Liver (tissue), 10 donors: Measurements from ENCODE around the gene TPRA1. TPM values are rescaled to one million over a fixed set of nuclear protein-coding genes. Genes with fewer than 3 reads are reported as not detected.

Source experiments
- DNase-seq: peaks from one replicate; pipeline ENCODE4 v3.0.0-alpha.2; 2017; ENCODE audit warnings: low spot score
- H3K27ac ChIP-seq, 2 donors: one replicate each; pipeline ENCODE4 v1.7.0; 2013; ENCODE audit warnings: inconsistent platforms in 2 of 2, low read length in 2 of 2, control low read depth in 1 of 2, low read depth in 1 of 2, mild to moderate bottlenecking in 1 of 2
- H3K27me3 ChIP-seq, 4 donors: one replicate each; pipeline versions ENCODE4 v1.6.1 to v1.7.0; 2013; ENCODE audit warnings: low read length in 3 of 4, inconsistent platforms in 1 of 4, mild to moderate bottlenecking in 1 of 4, moderate library complexity in 1 of 4; ENCODE audit not compliant: control insufficient read depth in 4 of 4, insufficient read depth in 4 of 4
- H3K36me3 ChIP-seq, 4 donors: one replicate each; pipeline versions ENCODE4 v1.6.1 to v1.7.0; 2013; ENCODE audit warnings: low read length in 3 of 4, mild to moderate bottlenecking in 3 of 4, low read depth in 1 of 4, moderate library complexity in 1 of 4; ENCODE audit not compliant: control insufficient read depth in 4 of 4, insufficient read depth in 3 of 4
- H3K4me1 ChIP-seq, 4 donors: one replicate each; pipeline versions ENCODE4 v1.6.1 to v1.7.0; 2013; ENCODE audit warnings: low read length in 3 of 4, mild to moderate bottlenecking in 3 of 4, moderate library complexity in 1 of 4; ENCODE audit not compliant: control insufficient read depth in 4 of 4, insufficient read depth in 4 of 4
- H3K4me3 ChIP-seq, 3 donors: one replicate each; pipeline versions ENCODE4 v1.6.1 to v1.7.0; 2013; ENCODE audit warnings: low read length in 3 of 3, control low read depth in 1 of 3, low read depth in 1 of 3, mild to moderate bottlenecking in 1 of 3
- H3K9ac ChIP-seq, 2 donors: one replicate each; pipeline ENCODE4 v1.7.0; 2013; ENCODE audit warnings: low read length in 2 of 2, mild to moderate bottlenecking in 2 of 2, moderate library complexity in 2 of 2, control low read depth in 1 of 2, low read depth in 1 of 2
- H3K9me3 ChIP-seq, 4 donors: one replicate each; pipeline versions ENCODE4 v1.6.1 to v1.7.0; 2013; ENCODE audit warnings: low read length in 3 of 4; ENCODE audit not compliant: control insufficient read depth in 4 of 4
- HNF4G ChIP-seq: IDR thresholded peaks from 2 replicates; pipeline ENCODE4 v1.6.1; 2016; ENCODE audit warnings: antibody characterized with exemption
- RXRA ChIP-seq, 2 donors: IDR thresholded peaks; 2 replicates each; pipeline ENCODE4 v1.6.1; 2017 to 2018; ENCODE audit warnings: antibody characterized with exemption in 2 of 2, mild to moderate bottlenecking in 1 of 2
- SP1 ChIP-seq: IDR thresholded peaks from 2 replicates; pipeline ENCODE4 v1.6.1; 2018; ENCODE audit warnings: antibody characterized with exemption, mild to moderate bottlenecking
- TAF1 ChIP-seq: conservative IDR thresholded peaks from 2 replicates; pipeline ENCODE4 v1.6.1; 2016; ENCODE audit warnings: antibody characterized with exemption, mild to moderate bottlenecking
- YY1 ChIP-seq: IDR thresholded peaks from 2 replicates; pipeline ENCODE4 v1.6.1; 2016; ENCODE audit warnings: antibody characterized with exemption, mild to moderate bottlenecking
- WGBS: extraction: QIAGEN DNeasy Blood & Tissue Kit; methylation state at CpG from one replicate; pipeline ENCODE4 v1.1.7; 2013; 5-methylcytosine and 5-hydroxymethylcytosine counted together
- polyA plus RNA-seq, 2 donors: library from polyadenylated mRNA; stranded (reverse) in 1 of 2; unstranded in 1 of 2; fragments of 200-250 nt in 1 of 2; fragments of >200 nt in 1 of 2; fragmentation: Nextera tagmentation in 1 of 2; extraction: Ambion mirVana in 1 of 2; gene quantifications; one replicate each; pipeline versions ENCODE4 v1.2.1 to v1.2.3, GENCODE V29; 2013 to 2015
- small RNA-seq: library from RNA; depleted of rRNA; stranded (forward); fragments of <200 nt; gene quantifications from one replicate; pipeline ENCODE3, GENCODE V24; 2014
- total RNA-seq, 2 donors: library from RNA; depleted of rRNA; stranded (reverse); fragments of >200 nt; gene quantifications; one replicate each; pipeline ENCODE4 v1.2.3, GENCODE V29; 2014
- TF ChIP-seq, protein P1 (sequence below): IDR thresholded peaks from 2 replicates; pipeline ENCODE4 v1.6.1; 2016; ENCODE audit warnings: antibody characterized with exemption
- TF ChIP-seq, protein P2 (sequence below): IDR thresholded peaks from 2 replicates; pipeline ENCODE4 v1.6.1; 2016; ENCODE audit warnings: antibody characterized with exemption
- donor health status: healthy.
- donor health status: healthy.
- donor health status: healthy.
- donor health status: healthy.
- donor health status: healthy.

The TPRA1 gene
- total and polyA plus RNA-seq, 4 donors = 17.3 to 27.1 (median 21.3) TPM

DNA sequence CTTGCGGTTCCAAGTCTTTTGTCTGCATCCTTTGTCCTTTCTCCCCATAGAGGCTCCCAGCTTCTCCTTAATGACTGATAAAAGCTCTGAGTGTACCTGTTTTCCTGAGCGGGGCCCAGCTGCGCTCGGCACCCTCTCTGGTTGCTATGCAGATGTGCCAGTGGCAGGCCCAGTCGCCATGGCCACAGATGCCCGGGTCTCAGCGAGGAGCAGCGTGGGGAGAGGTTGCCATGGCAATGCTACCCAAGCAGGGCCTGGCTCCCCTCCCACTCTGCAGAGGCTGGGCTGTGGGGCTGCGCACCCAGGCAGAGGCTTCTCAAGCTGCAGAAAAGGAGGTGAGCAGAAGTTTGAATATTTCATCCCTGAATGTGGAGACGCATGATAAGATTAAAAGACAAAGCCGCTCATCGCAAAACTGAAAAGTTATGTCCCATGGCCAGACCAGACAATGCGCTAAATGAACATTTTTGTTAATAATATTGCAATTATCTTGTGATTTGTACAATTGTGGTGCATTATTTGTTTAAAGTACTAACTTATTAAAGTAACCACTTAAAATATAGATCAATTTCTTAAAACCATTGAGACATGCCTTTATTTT is 66.1 kb downstream of the TPRA1 start:
- TF ChIP-seq YY1 = no peak
- no peak for TF ChIP-seq TAF1
- TF ChIP-seq, protein P1, sequence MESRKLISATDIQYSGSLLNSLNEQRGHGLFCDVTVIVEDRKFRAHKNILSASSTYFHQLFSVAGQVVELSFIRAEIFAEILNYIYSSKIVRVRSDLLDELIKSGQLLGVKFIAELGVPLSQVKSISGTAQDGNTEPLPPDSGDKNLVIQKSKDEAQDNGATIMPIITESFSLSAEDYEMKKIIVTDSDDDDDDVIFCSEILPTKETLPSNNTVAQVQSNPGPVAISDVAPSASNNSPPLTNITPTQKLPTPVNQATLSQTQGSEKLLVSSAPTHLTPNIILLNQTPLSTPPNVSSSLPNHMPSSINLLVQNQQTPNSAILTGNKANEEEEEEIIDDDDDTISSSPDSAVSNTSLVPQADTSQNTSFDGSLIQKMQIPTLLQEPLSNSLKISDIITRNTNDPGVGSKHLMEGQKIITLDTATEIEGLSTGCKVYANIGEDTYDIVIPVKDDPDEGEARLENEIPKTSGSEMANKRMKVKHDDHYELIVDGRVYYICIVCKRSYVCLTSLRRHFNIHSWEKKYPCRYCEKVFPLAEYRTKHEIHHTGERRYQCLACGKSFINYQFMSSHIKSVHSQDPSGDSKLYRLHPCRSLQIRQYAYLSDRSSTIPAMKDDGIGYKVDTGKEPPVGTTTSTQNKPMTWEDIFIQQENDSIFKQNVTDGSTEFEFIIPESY = no peak
- TF ChIP-seq, protein P2, sequence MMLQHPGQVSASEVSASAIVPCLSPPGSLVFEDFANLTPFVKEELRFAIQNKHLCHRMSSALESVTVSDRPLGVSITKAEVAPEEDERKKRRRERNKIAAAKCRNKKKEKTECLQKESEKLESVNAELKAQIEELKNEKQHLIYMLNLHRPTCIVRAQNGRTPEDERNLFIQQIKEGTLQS = no peak
- no peak for TF ChIP-seq RXRA (IDR thresholded peaks at IDR 0.05)
- no peak for TF ChIP-seq HNF4G
- TF ChIP-seq SP1 = no peak
- Histone ChIP-seq H3K4me3 (no peak overlapping the region), H3K27me3 (no peaks in the 10 kb centered on the region), H3K4me1 (no peaks in the 10 kb centered on the region), H3K9me3 (peaks cover 0 to 3% (median under 1%) of the 10 kb centered on the region in 4 donors), H3K27ac (no peak overlapping the region), H3K36me3 (no peaks in the 10 kb centered on the region), H3K9ac (no peak overlapping the region)
- WGBS = 72% methylated on average over 13 of the region's 13 CpGs
- no peak for DNase-seq

Small RNA genes within 50 kb of the gene (small RNA-seq; reads per million reads assigned to genes)
- not detected for gene AC084035.1
- not detected for gene MIR6825
- gene MIR7976 = 0.31 reads per million, percentile 30 among the genes with 10 or more reads in this experiment

Other genes with a start within 250 kb of the TPRA1 start
- gene MCM2, start 7.7 kb upstream of the TPRA1 start, total RNA-seq = 10 to 100 TPM in 1 of 2 donors, 1 to 10 TPM in 1; 2.1 to 98.8 TPM
- 1 to 10 TPM in 1 of 2 donors, under 1 TPM in 1; 0.58 to 3.4 TPM for gene MCM2, start 7.7 kb upstream of the TPRA1 start, polyA plus RNA-seq
- gene PODXL2, start 38.5 kb upstream of the TPRA1 start, total RNA-seq = 1 to 10 TPM in 1 of 2 donors, under 1 TPM in 1; 0.67 to 1.4 TPM
- gene PODXL2, start 38.5 kb upstream of the TPRA1 start, polyA plus RNA-seq = 1 to 10 TPM in 1 of 2 donors, under 1 TPM in 1; 0.47 to 1.1 TPM
- 1 to 10 TPM; 9.7 to 9.8 TPM for gene ABTB1, start 82.2 kb upstream of the TPRA1 start, total RNA-seq
- 10 to 100 TPM; 12.1 to 14.1 TPM for gene ABTB1, start 82.2 kb upstream of the TPRA1 start, polyA plus RNA-seq
- gene MGLL, start 231.8 kb upstream of the TPRA1 start, total RNA-seq = 10 to 100 TPM in 1 of 2 donors, 1 to 10 TPM in 1; 9.4 to 75.4 TPM
- gene MGLL, start 231.8 kb upstream of the TPRA1 start, polyA plus RNA-seq = 100 to 1,000 TPM in 1 of 2 donors, 10 to 100 TPM in 1; 72.9 to 277 TPM